ENCODE results near the gene CAMLG.

Gene CAMLG

DNA sequence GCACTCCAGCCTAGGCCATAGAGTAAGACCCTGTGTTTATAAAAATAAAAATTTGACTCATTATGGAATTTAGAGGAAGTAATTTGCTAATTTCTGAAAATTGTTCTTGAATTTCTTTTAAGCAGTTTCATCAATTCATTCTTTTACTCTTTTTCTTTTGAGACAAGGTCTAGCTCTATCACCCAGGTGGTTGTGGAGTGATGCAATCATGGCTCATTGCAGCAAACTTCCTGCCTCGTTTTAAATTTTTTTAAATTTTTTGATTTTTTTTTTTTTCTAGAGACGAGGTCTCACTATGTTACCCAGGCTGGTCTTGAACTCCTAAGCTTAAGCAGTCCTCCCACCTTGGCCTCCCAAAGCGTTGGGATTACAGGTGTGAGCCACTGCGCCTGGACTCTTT lies 3.1 kb upstream of the CAMLG start:
- TF ChIP-seq, protein P1, sequence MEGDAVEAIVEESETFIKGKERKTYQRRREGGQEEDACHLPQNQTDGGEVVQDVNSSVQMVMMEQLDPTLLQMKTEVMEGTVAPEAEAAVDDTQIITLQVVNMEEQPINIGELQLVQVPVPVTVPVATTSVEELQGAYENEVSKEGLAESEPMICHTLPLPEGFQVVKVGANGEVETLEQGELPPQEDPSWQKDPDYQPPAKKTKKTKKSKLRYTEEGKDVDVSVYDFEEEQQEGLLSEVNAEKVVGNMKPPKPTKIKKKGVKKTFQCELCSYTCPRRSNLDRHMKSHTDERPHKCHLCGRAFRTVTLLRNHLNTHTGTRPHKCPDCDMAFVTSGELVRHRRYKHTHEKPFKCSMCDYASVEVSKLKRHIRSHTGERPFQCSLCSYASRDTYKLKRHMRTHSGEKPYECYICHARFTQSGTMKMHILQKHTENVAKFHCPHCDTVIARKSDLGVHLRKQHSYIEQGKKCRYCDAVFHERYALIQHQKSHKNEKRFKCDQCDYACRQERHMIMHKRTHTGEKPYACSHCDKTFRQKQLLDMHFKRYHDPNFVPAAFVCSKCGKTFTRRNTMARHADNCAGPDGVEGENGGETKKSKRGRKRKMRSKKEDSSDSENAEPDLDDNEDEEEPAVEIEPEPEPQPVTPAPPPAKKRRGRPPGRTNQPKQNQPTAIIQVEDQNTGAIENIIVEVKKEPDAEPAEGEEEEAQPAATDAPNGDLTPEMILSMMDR (IDR thresholded peaks at IDR 0.05), result no peak

GRCh38 chr5:134736173-134736812 lies 2.1 kb upstream of the CAMLG start:
- TF ChIP-seq, protein P1 (IDR thresholded peaks at IDR 0.05), result no peak

DNA sequence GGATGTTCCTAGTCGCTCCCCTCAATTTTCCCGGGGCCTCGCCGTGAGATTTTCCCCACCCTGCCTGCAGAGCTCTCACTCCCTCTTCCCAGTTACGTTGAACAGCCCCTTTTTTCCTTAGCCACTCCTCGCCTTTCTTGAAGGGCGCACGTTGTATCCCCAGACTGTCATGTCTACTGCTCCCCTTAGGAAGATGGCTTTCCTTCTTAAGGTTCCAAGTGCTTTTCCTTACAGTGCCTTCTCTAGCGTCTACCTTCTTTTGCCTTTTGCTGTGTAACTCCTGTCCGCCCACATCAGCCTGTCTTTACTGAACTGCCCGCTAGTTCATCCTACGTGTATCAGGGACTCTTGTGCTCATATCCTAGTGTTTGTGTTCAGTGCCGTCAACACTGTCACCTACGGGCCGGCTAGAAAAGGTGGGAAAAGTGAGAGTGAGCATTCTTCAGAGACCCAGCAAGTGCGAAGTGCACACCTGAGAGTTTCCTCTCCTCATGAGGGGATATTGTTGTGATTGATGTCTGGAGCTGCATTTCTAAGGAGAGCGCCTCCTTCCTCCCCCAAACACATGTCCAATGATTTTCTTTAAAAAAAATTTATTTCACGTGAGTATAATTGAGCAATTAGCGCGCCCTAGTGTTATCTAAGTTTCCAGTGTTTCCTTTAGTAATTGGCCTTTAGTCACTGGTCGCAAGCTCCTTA lies 764 bp downstream of the CAMLG start:
- TF ChIP-seq, protein P1 (IDR thresholded peaks at IDR 0.05), result peak; percentile 58

DNA sequence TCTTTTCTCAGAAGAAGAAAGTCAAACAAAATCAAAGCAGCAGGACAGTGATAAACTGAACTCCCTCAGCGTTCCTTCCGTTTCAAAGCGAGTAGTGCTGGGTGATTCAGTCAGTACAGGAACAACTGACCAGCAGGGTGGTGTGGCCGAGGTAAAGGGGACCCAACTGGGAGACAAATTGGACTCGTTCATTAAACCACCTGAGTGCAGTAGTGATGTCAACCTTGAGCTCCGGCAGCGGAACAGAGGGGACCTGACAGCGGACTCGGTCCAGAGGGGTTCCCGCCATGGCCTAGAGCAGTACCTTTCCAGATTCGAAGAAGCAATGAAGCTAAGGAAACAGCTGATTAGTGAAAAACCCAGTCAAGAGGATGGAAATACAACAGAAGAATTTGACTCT lies 2.7 kb downstream of the CAMLG start:
- TF ChIP-seq, protein P1 (IDR thresholded peaks at IDR 0.05), result no peak

DNA sequence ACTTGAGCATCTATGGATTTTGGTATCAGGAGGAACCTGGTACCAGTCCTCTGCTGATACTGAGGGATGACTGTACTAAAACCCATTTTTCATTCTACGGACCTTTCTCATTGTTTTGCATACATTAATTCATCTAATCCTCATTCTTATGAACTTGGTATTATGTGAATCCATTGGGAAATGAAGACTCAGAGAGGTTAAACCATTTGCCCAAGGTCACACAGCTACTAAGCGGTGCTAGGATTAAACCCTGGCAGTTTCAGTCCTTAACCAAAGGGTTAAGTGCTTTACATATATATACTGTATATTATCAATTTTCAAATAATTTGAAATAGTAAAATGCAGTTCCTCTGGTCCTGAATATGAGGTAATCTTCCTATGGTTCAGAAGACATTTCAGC lies 3.8 kb downstream of the CAMLG start:
- TF ChIP-seq, protein P1 (IDR thresholded peaks at IDR 0.05), result no peak

GRCh38 chr5:134749415-134749814 lies 11.1 kb downstream of the CAMLG start:
- TF ChIP-seq, protein P1 (IDR thresholded peaks at IDR 0.05), result no peak

GRCh38 chr5:134758176-134758503 lies 19.8 kb downstream of the CAMLG start:
- TF ChIP-seq, protein P1 (IDR thresholded peaks at IDR 0.05), result no peak

All from LNCAP (cell line).